Tongue (tissue), 2 donors: ENCODE results near the gene SLC5A10. TPM values are rescaled to one million over a fixed set of nuclear protein-coding genes. Genes with fewer than 3 reads are reported as not detected.
"Not testable (repeated sequence)": the region's sequence is repeated elsewhere in the genome, so short reads cannot be mapped to it uniquely, and the experiment has no call there.

Source experiments
- DNase-seq: peaks from one replicate; pipeline ENCODE4 v3.0.0-alpha.2; 2015
- total RNA-seq: library from RNA; depleted of rRNA; stranded (reverse); fragments of >200 nt; gene quantifications from one replicate; pipeline ENCODE4 v1.2.3, GENCODE V29; 2014

SLC5A10 gene
- total RNA-seq, 1 donor from 2014 or later, result not detected

- DNase-seq, result no peak
Measured at GRCh38 chr17:19020016-19020415, 68.1 kb downstream of the SLC5A10 start.

GRCh38 chr17:19021011-19021621 lies 69.2 kb downstream of the SLC5A10 start:
- DNase-seq, result not testable (repeated sequence)

- no peak for DNase-seq
Measured at GRCh38 chr17:19021622-19022083, 69.7 kb downstream of the SLC5A10 start.

- no peak for DNase-seq
Measured at GRCh38 chr17:19022128-19022527, 70.2 kb downstream of the SLC5A10 start.

- DNase-seq, result no peak
Measured at GRCh38 chr17:19022747-19023146, 70.8 kb downstream of the SLC5A10 start.

GRCh38 chr17:19023209-19023999 lies 71.4 kb downstream of the SLC5A10 start:
- no peak for DNase-seq

GRCh38 chr17:19024101-19025078 lies 72.4 kb downstream of the SLC5A10 start:
- no peak for DNase-seq

GRCh38 chr17:19028671-19029070 lies 76.7 kb downstream of the SLC5A10 start:
- DNase-seq, result not testable (repeated sequence)

GRCh38 chr17:19029740-19030139 lies 77.8 kb downstream of the SLC5A10 start:
- DNase-seq, result not testable (repeated sequence)

GRCh38 chr17:19030771-19031449 lies 78.9 kb downstream of the SLC5A10 start:
- DNase-seq, result not testable (repeated sequence)

- DNase-seq, result not testable (repeated sequence)
Measured at GRCh38 chr17:19031729-19032128, 79.8 kb downstream of the SLC5A10 start.

GRCh38 chr17:19032377-19032988 lies 80.5 kb downstream of the SLC5A10 start:
- not testable (repeated sequence) for DNase-seq

GRCh38 chr17:19036186-19036585 lies 84.2 kb downstream of the SLC5A10 start:
- not testable (repeated sequence) for DNase-seq

GRCh38 chr17:19037547-19037946 lies 85.6 kb downstream of the SLC5A10 start:
- DNase-seq, result not testable (repeated sequence)

- not testable (repeated sequence) for DNase-seq
Measured at GRCh38 chr17:19038007-19038406, 86.0 kb downstream of the SLC5A10 start.

GRCh38 chr17:19038730-19039129 lies 86.8 kb downstream of the SLC5A10 start:
- not testable (repeated sequence) for DNase-seq

- not testable (repeated sequence) for DNase-seq
Measured at GRCh38 chr17:19040350-19040749, 88.4 kb downstream of the SLC5A10 start.

- not testable (repeated sequence) for DNase-seq
Measured at GRCh38 chr17:19041871-19042270, 89.9 kb downstream of the SLC5A10 start.

GRCh38 chr17:19042369-19042768 lies 90.4 kb downstream of the SLC5A10 start:
- not testable (repeated sequence) for DNase-seq

GRCh38 chr17:19043032-19043431 lies 91.1 kb downstream of the SLC5A10 start:
- not testable (repeated sequence) for DNase-seq

- not testable (repeated sequence) for DNase-seq
Measured at GRCh38 chr17:19044643-19045042, 92.7 kb downstream of the SLC5A10 start.
